Measurements from ENCODE around the gene C1QTNF6.
"Not testable (repeated sequence)": the region's sequence is repeated elsewhere in the genome, so short reads cannot be mapped to it uniquely, and the experiment has no call there.

C1QTNF6 gene

GRCh38 chr22:37176464-37177061 is 11.5 kb downstream of the C1QTNF6 start:
- peak; percentile 72 to 76 for DNase-seq (ENCODE audit: low read depth in 2 of 2)

GRCh38 chr22:37175414-37176281 is 12.4 kb downstream of the C1QTNF6 start:
- DNase-seq (ENCODE audit: low read depth in 2 of 2) = no peak

GRCh38 chr22:37174964-37175363 is 13.1 kb downstream of the C1QTNF6 start:
- DNase-seq (ENCODE audit: low read depth in 2 of 2) = no peak

GRCh38 chr22:37173709-37174108 is 14.3 kb downstream of the C1QTNF6 start:
- DNase-seq (ENCODE audit: low read depth in 2 of 2) = no peak

DNA sequence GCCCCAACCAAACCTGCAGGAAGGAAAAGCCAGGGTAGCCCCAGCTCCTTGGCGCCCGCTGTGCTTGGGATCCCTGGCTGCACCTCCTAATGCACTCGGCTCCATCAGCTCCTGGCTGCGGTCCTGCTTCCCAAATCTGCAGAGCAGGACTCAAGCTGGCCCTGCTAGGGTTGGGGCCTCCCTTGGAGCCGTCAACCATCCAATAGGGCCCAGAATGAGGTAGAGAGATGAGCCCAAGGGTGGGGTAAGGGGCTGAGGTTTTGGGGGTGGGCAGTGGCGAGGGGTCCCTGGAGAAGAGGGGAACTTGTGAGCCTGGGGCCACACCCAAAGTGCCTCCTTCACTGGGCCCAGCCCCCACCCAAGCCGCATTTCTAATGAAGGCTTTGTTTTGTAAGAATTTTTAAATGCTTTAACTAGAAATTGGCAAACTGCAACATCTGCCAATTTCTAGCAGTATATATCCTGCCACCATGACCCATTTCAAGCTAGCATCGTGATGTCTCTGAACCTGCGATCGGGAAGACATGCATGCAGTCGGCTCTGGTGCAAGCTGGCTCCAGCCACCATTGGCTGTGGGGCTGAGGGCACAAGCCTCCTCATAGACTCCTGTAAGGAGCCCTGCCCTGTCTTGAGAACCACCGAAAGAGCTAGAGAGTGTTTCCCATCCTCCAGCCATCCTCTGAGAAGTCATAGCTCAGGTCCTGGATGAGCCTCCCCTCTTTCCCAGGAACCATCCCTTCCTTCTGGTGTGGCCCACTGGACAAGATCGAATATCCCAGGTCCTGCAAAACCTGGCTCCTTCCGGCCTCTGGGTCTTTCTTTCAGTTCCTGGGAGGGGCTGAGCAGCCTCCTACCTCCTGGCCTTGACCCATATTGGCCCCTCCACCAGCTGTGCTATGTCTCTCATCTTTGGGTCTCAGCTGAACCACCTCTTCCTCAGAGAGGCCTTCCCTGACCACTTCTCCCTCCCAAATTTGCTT is 15.5 kb downstream of the C1QTNF6 start:
- no peak for DNase-seq (ENCODE audit: low read depth in 2 of 2)

DNA sequence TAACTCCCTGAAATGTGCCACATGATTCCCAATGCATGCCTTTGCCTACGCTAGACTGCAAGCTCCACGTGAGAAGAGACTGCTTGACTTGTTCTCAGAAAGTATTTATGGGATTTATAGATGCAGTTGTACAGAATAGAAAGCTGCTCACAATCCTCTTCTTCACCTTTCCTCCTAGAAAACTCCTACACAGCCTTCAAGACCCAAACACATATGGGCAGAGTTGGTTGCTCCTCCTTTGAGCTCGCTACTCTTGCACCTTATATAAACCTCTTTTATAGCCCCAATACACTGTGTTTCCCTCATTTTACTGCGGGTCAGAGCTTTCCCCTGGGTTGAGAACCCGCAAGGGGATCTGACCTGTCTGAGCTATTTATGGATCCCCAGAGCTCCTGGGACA is 16.4 kb downstream of the C1QTNF6 start:
- DNase-seq (ENCODE audit: low read depth in 2 of 2) = no peak

DNA sequence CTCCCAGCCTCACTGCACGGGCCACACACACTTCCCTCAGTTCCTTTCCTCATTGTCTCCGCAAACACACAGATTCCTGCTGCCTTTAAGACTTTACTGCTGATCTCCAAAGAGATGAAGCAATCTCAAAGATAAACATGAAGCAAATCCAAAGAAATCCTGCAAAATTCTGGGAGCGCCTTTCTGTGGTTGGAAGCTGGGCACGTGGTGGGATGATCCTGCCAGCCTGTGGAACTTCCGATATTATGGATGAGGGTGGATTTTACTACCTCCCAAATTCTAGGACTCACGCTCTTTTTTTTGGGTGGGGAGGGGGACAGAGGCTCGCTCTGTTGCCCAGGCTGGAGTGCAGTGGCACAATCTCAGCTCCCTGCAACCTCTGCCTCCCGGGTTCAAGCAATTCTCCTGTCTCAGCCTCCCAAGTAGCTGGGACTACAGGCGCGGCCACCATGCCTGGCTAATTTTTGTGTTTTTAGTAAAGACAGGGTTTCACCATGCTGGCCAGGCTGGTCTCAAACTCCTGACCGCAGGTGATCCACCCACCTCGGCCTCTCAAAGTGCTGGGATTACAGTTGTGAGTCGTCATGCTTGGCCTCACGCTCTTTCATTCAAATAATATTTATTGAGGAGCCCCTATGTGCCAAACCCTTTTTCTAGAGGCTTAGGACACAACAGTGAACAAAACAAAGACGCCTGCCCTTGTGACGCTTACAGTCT is 17.2 kb downstream of the C1QTNF6 start:
- not testable (repeated sequence) for DNase-seq (ENCODE audit: low read depth in 2 of 2)

DNA sequence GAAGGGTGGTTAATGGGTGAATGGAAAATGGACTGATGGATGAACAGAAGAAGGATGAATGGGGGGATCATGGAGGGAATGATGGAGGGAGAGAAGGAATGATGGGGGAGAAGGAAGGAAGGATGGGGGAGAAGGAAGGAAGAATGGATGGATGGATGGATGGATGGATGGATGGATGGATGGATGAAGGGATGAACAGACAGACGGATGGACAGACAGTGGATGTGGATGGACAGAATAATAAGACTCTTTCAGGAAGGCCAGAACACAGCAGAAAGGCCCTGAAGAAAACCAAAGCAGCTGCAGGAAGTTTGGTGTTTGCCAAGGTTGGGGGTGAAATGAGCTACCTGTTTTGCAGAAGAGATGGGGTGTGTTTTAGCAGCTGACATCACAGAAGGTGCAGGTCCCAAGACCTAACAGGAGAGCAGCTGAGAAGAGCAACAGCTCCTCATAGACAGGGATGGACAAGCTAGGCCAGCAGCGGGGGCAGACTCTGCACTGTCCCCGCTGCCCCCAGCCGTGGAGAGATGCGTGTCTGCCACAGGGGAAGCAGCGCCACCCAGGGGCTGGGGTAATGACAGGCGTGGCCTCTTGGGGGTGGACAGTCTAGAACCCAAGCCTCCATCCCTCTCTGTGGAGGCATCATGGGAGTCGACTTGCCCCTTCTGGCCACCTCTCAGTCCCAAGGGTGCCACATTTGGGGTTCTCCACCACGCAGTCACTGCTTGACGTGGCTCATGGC is 17.9 kb downstream of the C1QTNF6 start:
- DNase-seq (ENCODE audit: low read depth in 2 of 2) = no peak

GRCh38 chr22:37169406-37169805 is 18.6 kb downstream of the C1QTNF6 start:
- no peak for DNase-seq (ENCODE audit: low read depth in 2 of 2)

GRCh38 chr22:37167981-37168647 is 19.9 kb downstream of the C1QTNF6 start:
- DNase-seq (ENCODE audit: low read depth in 2 of 2) = no peak

GRCh38 chr22:37167176-37167980 is 20.7 kb downstream of the C1QTNF6 start:
- DNase-seq (ENCODE audit: low read depth in 2 of 2) = no peak

GRCh38 chr22:37166675-37167066 is 21.4 kb downstream of the C1QTNF6 start:
- DNase-seq (ENCODE audit: low read depth in 2 of 2) = no peak

DNA sequence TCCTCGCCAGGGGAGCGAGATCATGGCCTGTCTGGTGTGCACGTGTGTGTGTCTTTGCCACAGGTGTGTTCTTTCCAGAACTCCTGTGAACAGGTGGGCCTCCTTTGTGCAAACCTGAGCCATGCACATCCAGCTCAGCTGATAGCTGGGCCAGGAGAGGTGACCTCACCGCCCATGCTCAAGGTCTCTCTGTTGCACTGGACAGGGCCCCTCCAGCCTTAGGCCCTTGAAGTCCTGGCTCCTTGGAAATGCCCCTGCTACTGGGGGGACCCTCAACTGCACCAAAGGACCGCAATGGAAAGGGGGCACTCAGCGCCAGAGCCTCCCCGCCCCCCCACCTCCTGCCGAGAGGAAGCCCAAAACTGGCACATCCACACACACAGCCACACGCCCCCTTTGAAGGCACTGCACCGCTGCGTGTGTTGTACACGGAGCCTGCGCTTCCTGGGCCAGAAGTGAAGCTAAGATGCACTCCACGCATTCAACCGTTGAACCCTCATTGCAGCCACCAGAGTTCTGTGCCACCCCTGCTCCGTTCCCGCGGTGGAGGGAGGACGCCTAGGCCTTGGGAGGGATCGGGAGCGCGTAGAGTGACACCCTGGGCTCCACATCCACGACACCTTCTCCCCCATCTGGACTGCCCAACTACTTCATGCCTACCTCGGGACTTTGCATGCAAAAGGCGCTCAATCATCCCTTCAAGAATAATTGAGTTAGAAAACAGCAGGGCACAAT is 21.9 kb downstream of the C1QTNF6 start:
- DNase-seq (ENCODE audit: low read depth in 2 of 2) = no peak

DNA sequence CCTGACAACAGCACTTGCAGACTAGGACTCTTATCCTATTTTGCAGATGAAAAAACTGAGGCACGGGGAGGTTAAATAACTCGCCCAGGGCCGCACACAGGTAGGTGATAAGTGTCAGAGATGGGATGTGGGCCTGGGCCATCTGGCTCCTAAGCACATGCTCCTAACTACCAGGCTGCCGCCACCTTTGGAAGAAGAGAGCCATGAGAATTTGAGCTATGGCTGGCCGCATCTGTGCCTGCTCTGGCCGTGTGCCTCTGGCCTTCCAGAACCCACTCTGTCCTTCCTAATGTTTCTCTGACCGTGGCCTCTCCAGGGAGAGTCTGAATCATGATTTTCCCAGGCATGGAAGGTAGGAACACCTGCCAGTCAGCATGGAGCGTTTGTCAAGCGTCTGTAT is 23.0 kb downstream of the C1QTNF6 start:
- no peak for DNase-seq (ENCODE audit: low read depth in 2 of 2)

DNA sequence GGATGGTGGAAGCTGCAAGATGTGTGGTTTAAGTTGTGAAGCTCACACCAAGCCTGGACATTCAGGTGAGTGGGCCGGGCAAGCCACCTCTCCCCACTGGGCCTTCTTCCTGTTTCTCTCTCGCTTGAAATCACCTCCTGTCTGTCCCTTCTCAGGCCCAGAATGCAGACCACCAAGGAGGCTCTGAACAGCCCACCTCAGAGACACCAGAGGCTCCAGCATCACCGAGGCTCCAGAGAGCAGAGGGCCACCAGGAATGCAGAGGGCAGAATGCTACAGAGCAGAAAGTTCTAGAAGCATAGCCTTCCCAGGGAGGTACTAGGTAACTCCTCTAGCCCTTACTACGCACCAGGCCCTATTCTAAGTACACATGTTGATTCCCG is 23.6 kb downstream of the C1QTNF6 start:
- DNase-seq (ENCODE audit: low read depth in 2 of 2) = no peak

- DNase-seq (ENCODE audit: low read depth in 2 of 2) = no peak
Observed at GRCh38 chr22:37163575-37164504, 24.2 kb downstream of the C1QTNF6 start.

DNA sequence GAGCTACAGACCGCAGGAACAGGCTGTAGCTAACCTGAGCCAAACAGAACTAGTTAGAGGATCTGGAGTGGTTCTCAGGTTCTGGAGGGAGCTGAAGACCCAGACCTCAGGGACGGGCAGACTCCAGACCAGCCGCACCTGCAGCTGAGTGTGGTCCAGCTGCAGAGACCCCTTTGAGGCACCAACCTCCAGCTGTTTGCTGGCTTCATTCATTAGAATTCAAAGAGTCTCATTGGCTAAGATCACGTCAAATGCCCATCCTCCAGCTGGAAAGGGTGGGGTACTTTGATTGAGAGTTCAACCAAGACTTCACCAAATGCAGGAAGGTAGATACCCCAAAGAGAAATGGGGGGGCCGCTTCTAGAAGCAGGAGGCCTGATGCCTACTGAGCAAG is 25.0 kb downstream of the C1QTNF6 start:
- DNase-seq (ENCODE audit: low read depth in 2 of 2) = no peak
